Urothelium cell line (cell line): Measurements from ENCODE around the gene PRKAG2.

Experiments used
- DNase-seq: peaks from one replicate; pipeline ENCODE4 v3.0.0; 2011; ENCODE audit warnings: low spot score, mixed read lengths
- FAIRE-seq: peaks from 2 replicates; lab custom pipeline; 2011; peaks lifted over from hg19 to GRCh38; lab: Jason Lieb, UNC

PRKAG2 gene

GRCh38 chr7:151821806-151822540 is 54.9 kb downstream of the PRKAG2 start:
- FAIRE-seq (no peak), DNase-seq (no peak)

GRCh38 chr7:151821226-151821625 is 55.7 kb downstream of the PRKAG2 start:
- no peak for DNase-seq
- no peak for FAIRE-seq

GRCh38 chr7:151820491-151821105 is 56.3 kb downstream of the PRKAG2 start:
- DNase-seq (no peak), FAIRE-seq (no peak)

- no peak for FAIRE-seq
- no peak for DNase-seq
Observed at GRCh38 chr7:151819866-151820265, 57.0 kb downstream of the PRKAG2 start.

- DNase-seq (no peak), FAIRE-seq (no peak)
Observed at GRCh38 chr7:151818674-151819519, 58.0 kb downstream of the PRKAG2 start.

GRCh38 chr7:151817981-151818673 is 58.8 kb downstream of the PRKAG2 start:
- FAIRE-seq (no peak), DNase-seq (no peak)

- DNase-seq: no peak
- no peak for FAIRE-seq
Observed at GRCh38 chr7:151817315-151817690, 59.6 kb downstream of the PRKAG2 start.

- DNase-seq (no peak), FAIRE-seq (no peak)
Observed at GRCh38 chr7:151816562-151817314, 60.2 kb downstream of the PRKAG2 start.

- DNase-seq: no peak
- no peak for FAIRE-seq
Observed at GRCh38 chr7:151815419-151815818, 61.5 kb downstream of the PRKAG2 start.

- DNase-seq (no peak), FAIRE-seq (no peak)
Observed at GRCh38 chr7:151814400-151815009, 62.4 kb downstream of the PRKAG2 start.

- no peak for DNase-seq
- no peak for FAIRE-seq
Observed at GRCh38 chr7:151813997-151814396, 62.9 kb downstream of the PRKAG2 start.

- DNase-seq (no peak), FAIRE-seq (no peak)
Observed at GRCh38 chr7:151813445-151813844, 63.5 kb downstream of the PRKAG2 start.

GRCh38 chr7:151812967-151813366 is 63.9 kb downstream of the PRKAG2 start:
- DNase-seq (no peak), FAIRE-seq (no peak)

GRCh38 chr7:151810441-151811232 is 66.3 kb downstream of the PRKAG2 start:
- no peak for FAIRE-seq
- no peak for DNase-seq

- no peak for FAIRE-seq
- DNase-seq: no peak
Observed at GRCh38 chr7:151809864-151810170, 67.1 kb downstream of the PRKAG2 start.

- FAIRE-seq (no peak), DNase-seq (no peak)
Observed at GRCh38 chr7:151809146-151809863, 67.6 kb downstream of the PRKAG2 start.

- DNase-seq: peak; percentile 70
- no peak for FAIRE-seq
Observed at GRCh38 chr7:151808400-151809145, 68.3 kb downstream of the PRKAG2 start.

- DNase-seq (no peak), FAIRE-seq (no peak)
Observed at GRCh38 chr7:151807846-151808245, 69.1 kb downstream of the PRKAG2 start.
